Measurements from ENCODE around the gene OCA2. TPM values are rescaled to one million over a fixed set of nuclear protein-coding genes. Genes with fewer than 3 reads are reported as not detected.
A peak's percentile ranks its signal among the peaks of the same experiment; 100 is the strongest.

Gene OCA2
- polyA plus RNA-seq, 3 donors, result 8.2 to 11.0 (median 8.5) TPM

DNA sequence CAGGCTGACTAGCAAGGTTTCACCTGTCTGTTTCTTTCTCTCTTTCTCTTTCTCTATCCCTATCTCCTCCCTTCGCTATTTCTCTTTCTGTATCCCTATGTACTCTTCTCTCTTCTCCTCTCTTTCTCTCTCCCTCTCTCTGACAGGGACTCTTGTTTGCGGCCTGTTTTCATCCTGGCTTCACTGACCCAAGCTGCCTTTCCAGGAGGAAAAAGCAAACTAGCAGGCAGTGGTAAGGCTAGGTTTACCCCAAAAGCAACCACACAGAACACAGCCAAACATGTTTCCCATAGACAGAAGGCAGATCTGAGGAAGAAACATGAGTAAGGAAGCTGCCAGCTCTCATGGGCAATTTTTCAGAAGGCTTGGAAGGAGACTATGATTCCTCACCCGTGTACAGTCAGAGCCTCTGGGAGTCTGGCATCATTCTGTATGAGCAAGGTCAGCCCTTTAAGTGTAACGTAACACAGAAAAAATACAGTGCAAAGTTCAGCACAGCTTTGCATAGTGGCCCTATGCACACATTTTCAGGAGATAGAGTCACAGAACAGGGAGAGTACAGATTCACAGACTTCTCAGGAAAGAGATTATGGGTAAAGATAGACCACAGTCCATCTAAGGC lies 61.0 kb downstream of the OCA2 start:
- no peak for DNase-seq (ENCODE audit: extremely low read depth in 1 of 11, low read depth in 9 of 11, low spot score in 4 of 11)

- DNase-seq (ENCODE audit: extremely low read depth in 1 of 11, low read depth in 9 of 11, low spot score in 4 of 11), result no peak
Measured at GRCh38 chr15:28033443-28033842, 65.7 kb downstream of the OCA2 start.

DNA sequence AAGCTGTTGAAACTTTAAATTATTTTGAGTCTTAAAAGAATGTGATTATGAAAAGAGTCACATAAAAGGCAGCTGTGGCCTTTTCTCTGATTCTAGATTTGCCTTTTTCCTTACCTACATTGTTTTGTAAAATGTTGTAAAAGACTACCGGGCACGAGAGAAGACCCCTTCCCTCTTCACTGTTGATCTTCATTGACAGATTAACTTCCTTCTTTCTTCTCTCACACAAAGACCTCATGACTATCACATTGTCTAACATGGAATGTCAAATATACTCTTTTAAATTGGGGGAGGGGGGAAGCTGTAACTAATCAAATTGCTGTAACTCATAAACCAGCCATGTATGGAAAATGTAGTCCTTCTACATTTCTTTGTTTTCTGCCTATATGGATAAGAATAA lies 68.3 kb downstream of the OCA2 start:
- no peak for DNase-seq (ENCODE audit: extremely low read depth in 1 of 11, low read depth in 9 of 11, low spot score in 4 of 11)

DNA sequence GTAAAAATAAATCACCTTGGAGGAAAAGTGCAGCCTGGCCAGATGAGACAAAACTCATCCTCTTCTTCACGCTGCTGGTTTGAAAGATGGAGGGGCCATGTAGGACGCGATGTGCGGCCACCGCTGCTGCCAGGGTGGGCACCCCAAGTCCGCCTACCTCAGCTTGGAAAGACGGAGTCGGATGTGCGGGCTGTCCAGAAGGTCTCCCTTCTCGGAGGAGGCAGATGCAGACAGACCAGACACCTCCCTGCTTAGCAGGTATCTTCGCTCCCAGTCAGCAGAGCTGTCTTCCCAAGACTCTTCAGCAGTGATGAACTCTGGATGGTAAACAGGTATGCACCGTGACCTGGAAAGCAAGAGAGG lies 71.4 kb downstream of the OCA2 start:
- no peak for DNase-seq (ENCODE audit: extremely low read depth in 1 of 11, low read depth in 9 of 11, low spot score in 4 of 11)

DNA sequence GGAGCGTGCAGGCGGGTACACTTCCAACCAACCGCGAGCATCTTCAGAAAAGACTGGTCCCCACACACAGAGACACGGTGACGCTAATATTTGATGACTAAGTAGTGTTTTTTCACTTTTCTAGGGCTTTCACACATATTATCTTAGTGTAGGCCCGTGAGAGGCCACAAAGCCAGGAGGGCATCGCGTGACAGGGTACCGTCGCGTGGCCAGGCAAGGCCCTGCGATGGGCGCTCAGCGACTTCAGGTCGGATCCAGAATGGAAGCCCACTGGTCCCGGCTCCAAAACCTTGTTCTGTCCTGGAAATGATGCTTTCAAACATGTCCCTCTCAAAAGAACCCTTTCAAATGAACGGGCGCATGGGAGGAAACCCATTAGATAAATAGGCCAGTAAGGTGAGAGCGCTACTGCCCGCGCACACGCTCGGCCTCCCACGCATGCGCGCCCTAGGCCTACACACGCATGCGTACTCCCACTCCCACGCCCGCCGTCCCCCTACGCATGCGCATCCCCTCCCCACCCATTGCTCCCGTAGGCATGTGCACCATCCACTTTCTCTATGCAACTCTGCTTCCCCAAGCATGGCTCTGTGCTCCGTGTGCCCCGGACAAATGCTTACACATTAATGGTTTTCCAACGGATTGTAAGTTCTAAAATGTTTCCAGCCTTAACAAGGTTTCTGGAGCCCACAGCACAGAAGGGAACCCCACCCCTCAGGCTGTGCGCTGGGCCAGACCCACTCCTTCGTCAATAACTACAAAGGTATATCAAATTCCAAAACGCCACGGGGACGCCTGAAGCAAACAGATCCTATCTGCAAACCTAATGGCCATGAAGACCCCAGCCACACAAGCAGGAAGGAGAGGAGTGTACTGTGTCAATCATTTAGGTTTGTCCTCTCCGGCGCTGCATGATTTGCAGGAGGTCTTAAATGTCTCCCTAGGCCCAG lies 72.1 kb downstream of the OCA2 start:
- DNase-seq (ENCODE audit: extremely low read depth in 1 of 11, low read depth in 9 of 11, low spot score in 4 of 11), result no peak

- DNase-seq (ENCODE audit: extremely low read depth in 1 of 11, low read depth in 9 of 11, low spot score in 4 of 11), result no peak
Measured at GRCh38 chr15:28026221-28026620, 72.9 kb downstream of the OCA2 start.

- no peak for DNase-seq (ENCODE audit: extremely low read depth in 1 of 11, low read depth in 9 of 11, low spot score in 4 of 11)
Measured at GRCh38 chr15:28025413-28025812, 73.7 kb downstream of the OCA2 start.

GRCh38 chr15:28024889-28025250 lies 74.2 kb downstream of the OCA2 start:
- DNase-seq (ENCODE audit: extremely low read depth in 1 of 11, low read depth in 9 of 11, low spot score in 4 of 11), result no peak

DNA sequence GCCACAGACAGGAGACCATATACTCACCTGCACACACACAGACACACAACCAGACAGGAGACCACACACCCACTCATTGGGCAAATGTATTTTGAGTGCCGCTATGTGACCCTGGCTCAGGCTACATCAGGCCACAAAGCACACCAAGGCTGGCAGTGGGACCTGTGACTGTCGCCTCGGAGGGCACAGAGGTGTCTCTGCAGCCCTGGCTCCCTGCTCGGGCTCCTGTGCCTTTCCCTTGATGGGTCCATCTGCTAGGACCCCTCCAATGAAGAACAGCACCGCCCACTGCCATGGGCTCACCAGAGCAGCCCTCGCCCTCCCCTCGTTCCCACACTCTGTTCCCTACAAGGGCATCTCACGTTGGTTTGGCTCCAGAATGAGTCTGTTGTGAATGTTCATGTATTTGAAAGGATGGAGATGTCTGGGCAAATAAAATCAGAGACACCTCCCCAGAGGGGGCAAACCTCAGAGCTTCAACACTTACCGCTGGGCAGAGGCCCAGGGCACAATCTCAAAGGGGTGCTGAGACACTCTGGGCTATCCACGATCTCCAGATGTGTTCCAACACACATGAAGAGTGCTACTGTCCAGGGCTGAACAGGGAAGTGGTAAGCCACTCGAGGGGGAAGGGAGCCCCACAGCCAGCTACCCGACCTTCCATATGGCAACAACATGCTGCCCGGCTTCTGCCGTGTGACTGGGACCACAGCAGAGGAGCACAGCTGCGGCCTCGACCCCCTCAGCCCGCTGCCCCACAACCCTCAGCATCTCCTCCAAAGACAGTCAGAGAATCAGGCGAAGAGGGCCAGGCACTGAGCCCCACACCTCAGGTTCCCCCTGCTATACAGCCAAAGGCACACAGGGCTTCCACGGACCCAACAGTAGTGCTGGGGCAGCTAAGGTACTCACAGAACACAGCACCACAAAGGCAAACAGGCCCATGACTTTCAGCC lies 74.9 kb downstream of the OCA2 start:
- no peak for DNase-seq (ENCODE audit: extremely low read depth in 1 of 11, low read depth in 9 of 11, low spot score in 4 of 11)

GRCh38 chr15:28023422-28023821 lies 75.7 kb downstream of the OCA2 start:
- no peak for DNase-seq (ENCODE audit: extremely low read depth in 1 of 11, low read depth in 9 of 11, low spot score in 4 of 11)

- DNase-seq (ENCODE audit: extremely low read depth in 1 of 11, low read depth in 9 of 11, low spot score in 4 of 11), result no peak
Measured at GRCh38 chr15:28022961-28023360, 76.2 kb downstream of the OCA2 start.

GRCh38 chr15:28022181-28022580 lies 76.9 kb downstream of the OCA2 start:
- no peak for DNase-seq (ENCODE audit: extremely low read depth in 1 of 11, low read depth in 9 of 11, low spot score in 4 of 11)

DNA sequence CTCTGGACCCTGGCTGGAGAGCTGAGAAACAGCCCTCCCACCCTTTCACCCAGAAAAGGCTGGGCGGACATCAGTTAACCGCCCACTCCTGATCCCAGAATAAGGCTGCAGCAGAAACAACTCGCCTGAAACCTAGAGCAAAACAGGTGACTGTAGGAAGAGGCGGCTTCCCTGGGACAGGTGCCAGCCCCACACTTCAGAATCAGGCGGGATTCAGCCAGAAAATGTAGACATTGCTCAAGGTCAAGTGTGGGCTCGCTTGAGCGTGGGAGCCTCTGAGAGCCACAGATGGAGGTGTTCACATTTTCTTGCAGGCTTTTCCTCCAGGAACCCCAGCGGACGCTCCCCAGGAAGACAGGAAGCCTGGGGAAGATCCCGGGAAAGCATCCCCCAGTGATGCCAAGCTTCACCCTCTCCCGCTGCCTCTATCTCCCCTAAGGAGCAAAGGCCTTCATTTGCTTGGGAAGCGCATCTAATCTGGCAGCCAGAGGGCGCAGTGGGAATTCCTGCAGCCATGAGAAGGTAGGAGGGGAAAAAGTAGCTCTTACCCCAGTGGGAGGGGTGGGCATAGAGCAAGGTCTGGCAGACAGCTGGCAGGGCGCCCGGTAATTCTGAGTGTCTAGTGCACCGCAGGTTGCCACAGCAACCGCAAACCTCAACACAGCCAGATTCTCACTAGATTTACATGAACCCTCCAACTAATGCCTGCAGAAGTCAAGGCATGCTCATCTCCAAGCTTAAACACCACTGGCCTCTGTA lies 77.7 kb downstream of the OCA2 start:
- DNase-seq (ENCODE audit: extremely low read depth in 1 of 11, low read depth in 9 of 11, low spot score in 4 of 11), result peak; percentile 18 to 93 (median 76)

DNA sequence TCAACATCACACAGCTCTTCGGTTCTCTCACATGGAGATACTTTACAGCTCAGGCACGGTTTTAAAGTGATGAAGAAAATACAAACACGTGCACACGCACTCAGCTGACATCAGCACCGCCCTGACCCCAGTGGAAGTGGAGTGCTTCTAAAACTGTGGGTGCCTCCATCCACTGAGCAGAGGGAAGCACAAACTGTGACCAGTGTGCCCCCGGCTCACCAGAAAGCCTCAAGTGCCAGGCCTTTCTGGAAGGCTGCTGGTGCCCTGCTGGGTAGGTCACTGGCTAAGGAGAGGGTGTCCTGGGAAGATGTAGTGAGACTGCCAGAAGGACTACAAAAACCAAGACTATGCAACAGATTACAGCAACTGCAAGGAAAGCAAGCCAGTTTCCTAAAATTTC lies 78.5 kb downstream of the OCA2 start:
- DNase-seq (ENCODE audit: extremely low read depth in 1 of 11, low read depth in 9 of 11, low spot score in 4 of 11), result no peak

DNA sequence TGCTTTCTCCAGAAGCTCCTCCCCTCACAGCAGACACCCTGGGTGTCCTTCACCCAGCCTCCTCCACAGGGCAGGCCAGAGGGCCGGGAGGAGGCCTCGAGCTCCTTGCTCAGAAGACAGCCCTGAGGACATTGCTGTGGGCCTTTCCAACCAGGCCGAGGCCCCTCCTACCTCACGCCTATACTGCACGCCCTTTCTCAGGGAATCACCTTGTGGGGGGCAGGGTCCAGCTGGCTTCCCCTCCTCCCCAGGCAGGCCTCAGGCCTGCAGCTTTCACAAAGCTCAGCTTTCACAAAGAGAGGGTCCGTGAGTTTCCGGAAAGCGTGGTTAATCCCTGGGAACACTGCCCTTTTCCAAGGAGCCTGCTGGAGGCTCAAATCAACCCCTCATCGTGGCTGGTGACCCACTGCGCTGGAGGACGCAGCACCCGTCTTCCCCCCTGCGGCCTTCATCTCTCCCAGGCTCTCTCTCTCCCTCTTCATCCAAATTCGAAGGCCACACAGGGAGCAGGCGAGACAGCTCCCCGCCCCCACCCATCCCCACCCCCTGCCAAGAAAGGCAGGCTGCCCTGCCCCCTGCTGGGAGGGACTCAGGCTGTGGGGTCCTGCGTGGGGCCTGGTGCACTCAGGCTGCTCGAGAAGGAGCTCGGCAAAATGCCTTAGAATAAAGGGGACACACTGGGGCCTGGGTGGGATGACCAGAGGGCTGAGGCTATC lies 79.4 kb downstream of the OCA2 start:
- no peak for DNase-seq (ENCODE audit: extremely low read depth in 1 of 11, low read depth in 9 of 11, low spot score in 4 of 11)

DNA sequence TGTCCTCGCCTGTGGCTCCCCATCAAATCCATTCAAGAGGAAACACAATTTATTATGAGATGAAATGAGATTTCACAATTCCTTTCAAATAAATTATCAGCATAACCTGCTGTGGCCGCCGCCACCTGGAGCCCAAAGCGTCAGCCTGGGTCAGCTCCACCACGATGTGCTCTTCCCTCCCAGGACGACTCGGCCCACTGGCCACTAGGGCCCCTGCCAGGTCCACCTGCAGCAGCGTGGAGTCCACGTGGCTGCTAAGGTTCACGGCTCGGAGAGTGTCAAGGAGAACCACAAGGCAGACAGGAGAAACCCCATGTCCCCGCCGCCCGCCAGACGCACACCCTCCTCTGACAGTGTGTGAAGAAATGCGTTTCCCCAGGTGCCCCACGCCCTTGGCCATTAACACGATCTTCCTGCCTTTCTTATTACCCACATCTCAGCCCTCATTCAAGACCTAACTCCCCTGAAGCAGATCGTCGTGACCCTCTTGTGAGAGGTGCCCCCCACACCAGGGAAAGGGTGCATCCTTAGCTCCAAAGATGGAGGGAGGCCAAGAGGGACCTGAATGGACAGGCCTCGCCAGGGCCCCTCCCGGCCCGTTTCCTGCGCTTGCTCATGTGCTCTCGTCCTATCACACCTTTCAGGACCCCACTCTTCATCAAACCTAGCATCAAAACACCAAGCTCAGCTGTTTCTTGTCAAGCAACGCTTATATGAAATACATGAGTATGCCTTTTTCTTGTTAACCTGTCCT lies 80.6 kb downstream of the OCA2 start:
- no peak for DNase-seq (ENCODE audit: extremely low read depth in 1 of 11, low read depth in 9 of 11, low spot score in 4 of 11)

DNA sequence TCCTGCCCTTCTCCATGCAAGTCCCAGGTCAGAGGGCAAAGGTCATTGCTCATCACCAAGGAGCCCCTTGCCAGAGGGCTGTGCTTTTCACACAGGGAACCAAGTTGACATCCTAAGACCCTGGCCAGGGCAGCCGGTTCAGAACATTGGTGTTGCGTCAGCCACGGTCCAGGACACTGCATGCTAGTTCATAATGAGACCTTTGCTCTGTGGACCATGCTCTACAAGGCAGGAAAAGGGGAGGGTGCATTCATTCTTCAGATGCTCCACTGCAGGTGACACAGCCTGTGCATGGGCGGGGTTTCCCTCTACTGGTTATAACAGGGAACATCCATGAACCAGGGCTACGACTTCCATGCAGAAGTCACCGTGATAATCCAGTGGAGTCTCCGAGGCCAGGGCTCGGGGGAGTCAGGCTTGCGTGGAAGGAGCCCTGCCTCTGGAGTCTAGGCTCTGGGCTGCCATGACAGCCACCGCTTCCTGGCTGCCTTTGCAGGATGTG lies 81.6 kb downstream of the OCA2 start:
- peak in 4 of 11 donors; percentile 27 to 43 (median 36) for DNase-seq (ENCODE audit: extremely low read depth in 1 of 11, low read depth in 9 of 11, low spot score in 4 of 11)

Data from renal cortex interstitium (tissue), 11 donors.